WTC11 (cell line): ENCODE results near the gene PTPN5. TPM values are rescaled to one million over a fixed set of nuclear protein-coding genes. Genes with fewer than 3 reads are reported as not detected.

Source experiments
- ATAC-seq: fragments of 200-7000 bp; cut with Tn5 transposase; 2 replicates; pipeline ENCODE4 v1.10.0; 2021; ENCODE audit warnings: mild to moderate bottlenecking, moderate library complexity
- CTCF ChIA-PET: fragments of 300-600 bp; sonication (Branson Sonifier 250); formaldehyde crosslinking; loops from one replicate; lab custom pipeline; 2021; ENCODE audit warnings: antibody characterized with exemption; lab: Charles Lee
- POLR2A ChIA-PET: fragments of 350-600 bp; sonication (Branson Sonifier 250); formaldehyde crosslinking; loops from one replicate; lab custom pipeline; 2021; ENCODE audit warnings: antibody characterized with exemption; lab: Charles Lee
- DNase-seq: peaks from one replicate; pipeline ENCODE4 v3.0.0; 2021; ENCODE audit warnings: low spot score
- H3K27ac Mint-ChIP-seq: 2 replicates; pipeline ENCODE4 v1.8.0; 2021; ENCODE audit warnings: mixed read lengths
- H3K27me3 Mint-ChIP-seq: 2 replicates; pipeline ENCODE4 v1.8.0; 2021; ENCODE audit warnings: low read depth, mild to moderate bottlenecking, moderate library complexity, mixed read lengths
- H3K36me3 Mint-ChIP-seq: 2 replicates; pipeline ENCODE4 v1.8.0; 2021; ENCODE audit warnings: mixed read lengths
- H3K4me1 Mint-ChIP-seq: 2 replicates; pipeline ENCODE4 v1.8.0; 2022; ENCODE audit warnings: mixed read lengths
- H3K4me3 Mint-ChIP-seq: 2 replicates; pipeline ENCODE4 v1.8.0; 2021; ENCODE audit warnings: mild to moderate bottlenecking, moderate library complexity, mixed read lengths
- H3K9me3 Mint-ChIP-seq: 2 replicates; pipeline ENCODE4 v1.8.0; 2021; ENCODE audit warnings: mixed read lengths
- AR ChIP-seq: fragments of 250-450 bp; sonication (Bioruptor Pico); IDR thresholded peaks from 2 replicates; pipeline ENCODE4 v1.9.0; 2021; ENCODE audit warnings: mild to moderate bottlenecking
- ATF6 ChIP-seq: sonication (generic); formaldehyde crosslinking; IDR thresholded peaks from 2 replicates; pipeline ENCODE4 v1.8.1; 2023; ENCODE audit warnings: mild to moderate bottlenecking, missing genetic modification reagents
- GRHL2 ChIP-seq: fragments of 250-450 bp; sonication (Bioruptor Pico); IDR thresholded peaks from 2 replicates; pipeline ENCODE4 v1.8.0; 2022; ENCODE audit warnings: mild to moderate bottlenecking, moderate library complexity; ENCODE audit not compliant: insufficient replicate concordance, severe bottlenecking
- OVOL2 ChIP-seq: fragments of 250-450 bp; sonication (Bioruptor Pico); IDR thresholded peaks from 2 replicates; pipeline ENCODE4 v1.9.0; 2021; ENCODE audit warnings: mild to moderate bottlenecking, borderline replicate concordance
- RORB ChIP-seq: fragments of 250-450 bp; sonication (Bioruptor Pico); IDR thresholded peaks from 2 replicates; pipeline ENCODE4 v1.9.0; 2021; ENCODE audit warnings: mild to moderate bottlenecking
- ZNF512 ChIP-seq: sonication (generic); formaldehyde crosslinking; IDR thresholded peaks from 2 replicates; pipeline ENCODE4 v1.8.1; 2022; ENCODE audit warnings: missing genetic modification reagents, borderline replicate concordance
- ZNF532 ChIP-seq: fragments of 250-450 bp; sonication (Bioruptor Pico); IDR thresholded peaks from 2 replicates; pipeline ENCODE4 v1.9.0; 2021; ENCODE audit warnings: mild to moderate bottlenecking, borderline replicate concordance
- ZSCAN18 ChIP-seq: fragments of 250-450 bp; sonication (Bioruptor Pico); IDR thresholded peaks from 2 replicates; pipeline ENCODE4 v2.1.2; 2022; ENCODE audit warnings: mild to moderate bottlenecking, moderate library complexity
- total RNA-seq: library from RNA; stranded (reverse); gene quantifications from 3 replicates; pipeline ENCODE4 v1.2.3, GENCODE V29; 2021
- TF ChIP-seq, protein P1 (sequence below): sonication (generic); formaldehyde crosslinking; IDR thresholded peaks from 2 replicates; pipeline ENCODE4 v1.8.0; 2022; ENCODE audit warnings: missing genetic modification reagents
- TF ChIP-seq, protein P2 (sequence below): sonication (generic); formaldehyde crosslinking; IDR thresholded peaks from 2 replicates; pipeline ENCODE4 v1.8.0; 2022; ENCODE audit warnings: mild to moderate bottlenecking, missing genetic modification reagents
- TF ChIP-seq, protein P3 (sequence below): sonication (generic); formaldehyde crosslinking; IDR thresholded peaks from 2 replicates; pipeline ENCODE4 v1.8.0; 2022; ENCODE audit warnings: mild to moderate bottlenecking, missing genetic modification reagents

PTPN5 gene
- total RNA-seq, 1 experiment from 2014 or later, result 4.5 TPM

DNA sequence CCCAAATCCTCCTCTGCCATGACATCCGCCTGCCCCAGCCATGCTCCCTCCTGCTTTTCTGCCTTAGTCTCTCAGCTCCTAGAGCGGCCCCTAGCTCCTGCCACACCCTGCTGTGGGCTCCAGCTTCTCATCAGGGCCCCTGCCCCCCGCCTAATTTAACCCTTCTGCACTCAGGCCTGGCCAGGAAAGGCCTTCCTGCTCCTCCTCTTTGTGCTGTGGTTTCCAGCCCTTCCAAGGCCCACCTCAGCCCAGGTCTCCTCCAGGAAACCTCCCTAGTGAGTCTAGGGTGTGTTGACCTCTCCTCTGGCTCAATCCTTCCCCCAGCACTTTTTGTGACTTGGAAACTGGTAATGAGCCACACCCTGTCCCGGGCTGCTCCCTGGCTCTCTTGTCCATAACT, 11.3 kb downstream of the PTPN5 start (continued):
- TF ChIP-seq, protein P1, sequence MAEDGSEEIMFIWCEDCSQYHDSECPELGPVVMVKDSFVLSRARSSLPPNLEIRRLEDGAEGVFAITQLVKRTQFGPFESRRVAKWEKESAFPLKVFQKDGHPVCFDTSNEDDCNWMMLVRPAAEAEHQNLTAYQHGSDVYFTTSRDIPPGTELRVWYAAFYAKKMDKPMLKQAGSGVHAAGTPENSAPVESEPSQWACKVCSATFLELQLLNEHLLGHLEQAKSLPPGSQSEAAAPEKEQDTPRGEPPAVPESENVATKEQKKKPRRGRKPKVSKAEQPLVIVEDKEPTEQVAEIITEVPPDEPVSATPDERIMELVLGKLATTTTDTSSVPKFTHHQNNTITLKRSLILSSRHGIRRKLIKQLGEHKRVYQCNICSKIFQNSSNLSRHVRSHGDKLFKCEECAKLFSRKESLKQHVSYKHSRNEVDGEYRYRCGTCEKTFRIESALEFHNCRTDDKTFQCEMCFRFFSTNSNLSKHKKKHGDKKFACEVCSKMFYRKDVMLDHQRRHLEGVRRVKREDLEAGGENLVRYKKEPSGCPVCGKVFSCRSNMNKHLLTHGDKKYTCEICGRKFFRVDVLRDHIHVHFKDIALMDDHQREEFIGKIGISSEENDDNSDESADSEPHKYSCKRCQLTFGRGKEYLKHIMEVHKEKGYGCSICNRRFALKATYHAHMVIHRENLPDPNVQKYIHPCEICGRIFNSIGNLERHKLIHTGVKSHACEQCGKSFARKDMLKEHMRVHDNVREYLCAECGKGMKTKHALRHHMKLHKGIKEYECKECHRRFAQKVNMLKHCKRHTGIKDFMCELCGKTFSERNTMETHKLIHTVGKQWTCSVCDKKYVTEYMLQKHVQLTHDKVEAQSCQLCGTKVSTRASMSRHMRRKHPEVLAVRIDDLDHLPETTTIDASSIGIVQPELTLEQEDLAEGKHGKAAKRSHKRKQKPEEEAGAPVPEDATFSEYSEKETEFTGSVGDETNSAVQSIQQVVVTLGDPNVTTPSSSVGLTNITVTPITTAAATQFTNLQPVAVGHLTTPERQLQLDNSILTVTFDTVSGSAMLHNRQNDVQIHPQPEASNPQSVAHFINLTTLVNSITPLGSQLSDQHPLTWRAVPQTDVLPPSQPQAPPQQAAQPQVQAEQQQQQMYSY (CRISPR knock-in tag), result no peak
- TF ChIP-seq, protein P2, sequence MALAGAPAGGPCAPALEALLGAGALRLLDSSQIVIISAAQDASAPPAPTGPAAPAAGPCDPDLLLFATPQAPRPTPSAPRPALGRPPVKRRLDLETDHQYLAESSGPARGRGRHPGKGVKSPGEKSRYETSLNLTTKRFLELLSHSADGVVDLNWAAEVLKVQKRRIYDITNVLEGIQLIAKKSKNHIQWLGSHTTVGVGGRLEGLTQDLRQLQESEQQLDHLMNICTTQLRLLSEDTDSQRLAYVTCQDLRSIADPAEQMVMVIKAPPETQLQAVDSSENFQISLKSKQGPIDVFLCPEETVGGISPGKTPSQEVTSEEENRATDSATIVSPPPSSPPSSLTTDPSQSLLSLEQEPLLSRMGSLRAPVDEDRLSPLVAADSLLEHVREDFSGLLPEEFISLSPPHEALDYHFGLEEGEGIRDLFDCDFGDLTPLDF (CRISPR knock-in tag), result no peak
- TF ChIP-seq ZNF532 (CRISPR knock-in tag), result no peak
- TF ChIP-seq ATF6 (CRISPR knock-in tag), result no peak
- no peak for TF ChIP-seq OVOL2 (CRISPR knock-in tag)

DNA sequence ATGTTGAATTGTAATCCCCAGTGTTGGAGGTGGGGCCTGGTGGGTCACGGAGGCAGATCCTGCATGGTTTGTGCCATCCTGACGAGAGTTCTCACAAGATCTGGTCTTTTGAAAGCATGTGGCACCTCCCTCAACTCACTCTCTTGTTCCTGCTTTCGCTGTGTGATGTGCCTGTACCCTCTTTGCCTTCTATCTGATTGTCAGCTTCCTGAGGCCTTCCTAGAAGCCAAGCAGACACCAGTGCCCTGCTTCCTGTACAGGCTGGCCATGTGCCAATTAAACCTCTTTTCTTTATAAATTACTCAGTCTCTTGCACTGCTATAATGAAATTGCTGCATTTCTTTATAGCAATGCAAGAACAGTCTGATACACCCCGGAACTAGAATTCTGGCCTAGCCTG, 13.1 kb downstream of the PTPN5 start:
- H3K9me3 Mint-ChIP-seq, result no peaks in the 10 kb centered on the region
- ChIA-PET CTCF (interaction anchor here (1.1 to 3.0 kb wide), 4 partner anchors 10 to 52 kb away, joined by 3 to 22 read pairs (median 11); no protein-coding TSS in a partner anchor), POLR2A (no interaction called here)
- H3K27ac Mint-ChIP-seq, result no peak overlapping the region
- DNase-seq, result no peak
- no peak for ATAC-seq
- H3K27me3 Mint-ChIP-seq, result no peaks in the 10 kb centered on the region; the same call in 1 of the 2 replicates
- H3K4me3 Mint-ChIP-seq, result no peak overlapping the region
- no peaks in the 10 kb centered on the region for H3K36me3 Mint-ChIP-seq
- peaks cover 23% of the 10 kb centered on the region for H3K4me1 Mint-ChIP-seq
- no peak for TF ChIP-seq ZNF512 (CRISPR knock-in tag)
- TF ChIP-seq, protein P2 (CRISPR knock-in tag), result no peak
- no peak for TF ChIP-seq AR (CRISPR knock-in tag)
- TF ChIP-seq GRHL2 (CRISPR knock-in tag), result no peak
- TF ChIP-seq, protein P3, sequence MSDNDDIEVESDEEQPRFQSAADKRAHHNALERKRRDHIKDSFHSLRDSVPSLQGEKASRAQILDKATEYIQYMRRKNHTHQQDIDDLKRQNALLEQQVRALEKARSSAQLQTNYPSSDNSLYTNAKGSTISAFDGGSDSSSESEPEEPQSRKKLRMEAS (CRISPR knock-in tag), result no peak
- TF ChIP-seq RORB (CRISPR knock-in tag), result no peak
- TF ChIP-seq ZSCAN18 (CRISPR knock-in tag), result no peak
